ENCODE results near the gene XCL2. TPM values are rescaled to one million over a fixed set of nuclear protein-coding genes. Genes with fewer than 3 reads are reported as not detected.

Gene XCL2
- polyA plus RNA-seq, 1 donor from 2014 or later, result not detected

DNA sequence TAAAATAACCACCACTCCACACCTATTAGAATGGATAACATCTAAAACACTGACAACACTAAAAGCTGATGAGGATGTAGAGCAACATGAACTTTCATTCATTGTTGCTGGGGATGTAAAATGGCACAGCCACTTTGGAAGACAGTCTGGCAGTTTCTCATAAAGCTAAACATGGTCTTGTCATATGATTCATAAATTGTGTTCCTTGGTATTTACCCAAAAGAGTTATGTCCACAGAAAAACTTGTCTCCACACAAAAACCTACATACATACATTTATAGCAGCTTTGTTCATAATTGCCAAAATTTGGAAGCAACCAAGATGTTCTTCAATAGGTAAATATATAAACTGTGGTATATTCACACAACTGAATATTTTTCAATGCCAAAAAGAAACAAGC, 16.6 kb upstream of the XCL2 start:
- Histone ChIP-seq H3K79me2 (replicated peaks; ENCODE audit: insufficient read depth, low read length) (no peaks in the 10 kb centered on the region), H3K4me2 (ENCODE audit: low read length) (no peak overlapping the region), H3F3A (ENCODE audit: insufficient read depth, low read length, poor library complexity, severe bottlenecking) (no peaks in the 10 kb centered on the region), H3K9me3 (ENCODE audit: low read length) (no peaks in the 10 kb centered on the region), H2AFZ (ENCODE audit: low read depth, low read length) (no peak overlapping the region), H3K27me3 (ENCODE audit: insufficient read depth, low read depth, low read length) (no peaks in the 10 kb centered on the region), H3K9ac (ENCODE audit: low read length) (no peak overlapping the region), H3K36me3 (ENCODE audit: insufficient read depth, low read length) (no peaks in the 10 kb centered on the region), H4K20me1 (ENCODE audit: insufficient read depth) (no peaks in the 10 kb centered on the region), H3K9me2 (ENCODE audit: insufficient read depth, low read length) (no peaks in the 10 kb centered on the region), H3K4me3 (ENCODE audit: low read length) (no peak overlapping the region), H3K27ac (ENCODE audit: low read length) (no peak overlapping the region)
- TF ChIP-seq, protein P1, sequence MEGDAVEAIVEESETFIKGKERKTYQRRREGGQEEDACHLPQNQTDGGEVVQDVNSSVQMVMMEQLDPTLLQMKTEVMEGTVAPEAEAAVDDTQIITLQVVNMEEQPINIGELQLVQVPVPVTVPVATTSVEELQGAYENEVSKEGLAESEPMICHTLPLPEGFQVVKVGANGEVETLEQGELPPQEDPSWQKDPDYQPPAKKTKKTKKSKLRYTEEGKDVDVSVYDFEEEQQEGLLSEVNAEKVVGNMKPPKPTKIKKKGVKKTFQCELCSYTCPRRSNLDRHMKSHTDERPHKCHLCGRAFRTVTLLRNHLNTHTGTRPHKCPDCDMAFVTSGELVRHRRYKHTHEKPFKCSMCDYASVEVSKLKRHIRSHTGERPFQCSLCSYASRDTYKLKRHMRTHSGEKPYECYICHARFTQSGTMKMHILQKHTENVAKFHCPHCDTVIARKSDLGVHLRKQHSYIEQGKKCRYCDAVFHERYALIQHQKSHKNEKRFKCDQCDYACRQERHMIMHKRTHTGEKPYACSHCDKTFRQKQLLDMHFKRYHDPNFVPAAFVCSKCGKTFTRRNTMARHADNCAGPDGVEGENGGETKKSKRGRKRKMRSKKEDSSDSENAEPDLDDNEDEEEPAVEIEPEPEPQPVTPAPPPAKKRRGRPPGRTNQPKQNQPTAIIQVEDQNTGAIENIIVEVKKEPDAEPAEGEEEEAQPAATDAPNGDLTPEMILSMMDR (IDR thresholded peaks at IDR 0.05; ENCODE audit: poor library complexity, severe bottlenecking), result no peak
- TF ChIP-seq POLR2AphosphoS5 (IDR thresholded peaks at IDR 0.05) (no peak), SMC3 (conservative IDR thresholded peaks at IDR 0.05; ENCODE audit: poor library complexity) (no peak), EP300 (conservative IDR thresholded peaks at IDR 0.05; ENCODE audit: poor library complexity, severe bottlenecking) (no peak), TAF1 (IDR thresholded peaks at IDR 0.05; ENCODE audit: low read depth) (no peak)
- TF ChIP-seq, protein P2, sequence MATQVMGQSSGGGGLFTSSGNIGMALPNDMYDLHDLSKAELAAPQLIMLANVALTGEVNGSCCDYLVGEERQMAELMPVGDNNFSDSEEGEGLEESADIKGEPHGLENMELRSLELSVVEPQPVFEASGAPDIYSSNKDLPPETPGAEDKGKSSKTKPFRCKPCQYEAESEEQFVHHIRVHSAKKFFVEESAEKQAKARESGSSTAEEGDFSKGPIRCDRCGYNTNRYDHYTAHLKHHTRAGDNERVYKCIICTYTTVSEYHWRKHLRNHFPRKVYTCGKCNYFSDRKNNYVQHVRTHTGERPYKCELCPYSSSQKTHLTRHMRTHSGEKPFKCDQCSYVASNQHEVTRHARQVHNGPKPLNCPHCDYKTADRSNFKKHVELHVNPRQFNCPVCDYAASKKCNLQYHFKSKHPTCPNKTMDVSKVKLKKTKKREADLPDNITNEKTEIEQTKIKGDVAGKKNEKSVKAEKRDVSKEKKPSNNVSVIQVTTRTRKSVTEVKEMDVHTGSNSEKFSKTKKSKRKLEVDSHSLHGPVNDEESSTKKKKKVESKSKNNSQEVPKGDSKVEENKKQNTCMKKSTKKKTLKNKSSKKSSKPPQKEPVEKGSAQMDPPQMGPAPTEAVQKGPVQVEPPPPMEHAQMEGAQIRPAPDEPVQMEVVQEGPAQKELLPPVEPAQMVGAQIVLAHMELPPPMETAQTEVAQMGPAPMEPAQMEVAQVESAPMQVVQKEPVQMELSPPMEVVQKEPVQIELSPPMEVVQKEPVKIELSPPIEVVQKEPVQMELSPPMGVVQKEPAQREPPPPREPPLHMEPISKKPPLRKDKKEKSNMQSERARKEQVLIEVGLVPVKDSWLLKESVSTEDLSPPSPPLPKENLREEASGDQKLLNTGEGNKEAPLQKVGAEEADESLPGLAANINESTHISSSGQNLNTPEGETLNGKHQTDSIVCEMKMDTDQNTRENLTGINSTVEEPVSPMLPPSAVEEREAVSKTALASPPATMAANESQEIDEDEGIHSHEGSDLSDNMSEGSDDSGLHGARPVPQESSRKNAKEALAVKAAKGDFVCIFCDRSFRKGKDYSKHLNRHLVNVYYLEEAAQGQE (IDR thresholded peaks at IDR 0.05; ENCODE audit: borderline replicate concordance), result no peak

DNA sequence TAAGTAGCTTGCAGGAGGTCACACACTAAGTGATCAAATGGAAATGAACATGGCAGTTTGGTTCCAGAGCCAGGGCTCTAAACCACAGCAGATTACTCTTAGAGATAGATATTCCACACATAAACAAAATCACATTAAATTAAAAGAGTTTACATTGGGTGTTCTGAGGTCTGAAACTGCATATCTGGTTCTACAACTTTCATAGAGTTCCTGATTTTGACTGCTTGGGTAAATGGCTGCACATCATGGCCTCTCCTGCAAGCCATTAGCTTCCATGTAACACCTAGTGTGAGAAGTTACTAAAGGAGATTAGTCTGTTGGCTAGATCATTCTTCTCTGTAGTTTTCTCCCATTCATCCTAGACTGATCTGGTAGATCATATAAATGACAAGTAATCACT, 12.8 kb upstream of the XCL2 start:
- Histone ChIP-seq H3K27ac (ENCODE audit: low read length) (no peak overlapping the region), H3K9me2 (ENCODE audit: insufficient read depth, low read length) (no peaks in the 10 kb centered on the region), H4K20me1 (ENCODE audit: insufficient read depth) (no peaks in the 10 kb centered on the region), H3K27me3 (ENCODE audit: insufficient read depth, low read depth, low read length) (no peaks in the 10 kb centered on the region), H3K4me2 (ENCODE audit: low read length) (no peak overlapping the region), H2AFZ (ENCODE audit: low read depth, low read length) (no peak overlapping the region), H3K9me3 (ENCODE audit: low read length) (no peaks in the 10 kb centered on the region), H3K36me3 (ENCODE audit: insufficient read depth, low read length) (no peaks in the 10 kb centered on the region), H3K4me3 (ENCODE audit: low read length) (no peak overlapping the region), H3K79me2 (replicated peaks; ENCODE audit: insufficient read depth, low read length) (no peaks in the 10 kb centered on the region), H3F3A (ENCODE audit: insufficient read depth, low read length, poor library complexity, severe bottlenecking) (no peaks in the 10 kb centered on the region), H3K9ac (ENCODE audit: low read length) (no peak overlapping the region)
- no peak for TF ChIP-seq RAD21 (conservative IDR thresholded peaks at IDR 0.05)
- TF ChIP-seq MXI1 (conservative IDR thresholded peaks at IDR 0.05; ENCODE audit: poor library complexity, severe bottlenecking), result no peak
- TF ChIP-seq, protein P2 (IDR thresholded peaks at IDR 0.05; ENCODE audit: borderline replicate concordance), result no peak
- TF ChIP-seq, protein P1 (IDR thresholded peaks at IDR 0.05; ENCODE audit: poor library complexity, severe bottlenecking), result no peak
- TF ChIP-seq POLR2AphosphoS5 (IDR thresholded peaks at IDR 0.05), result no peak
- no peak for TF ChIP-seq EZH2 (IDR thresholded peaks at IDR 0.05; ENCODE audit: borderline replicate concordance, insufficient read depth, low read length, poor library complexity, severe bottlenecking)
- TF ChIP-seq EP300 (conservative IDR thresholded peaks at IDR 0.05; ENCODE audit: poor library complexity, severe bottlenecking), result no peak
- TF ChIP-seq TAF1 (IDR thresholded peaks at IDR 0.05; ENCODE audit: low read depth), result no peak
- no peak for TF ChIP-seq SMC3 (conservative IDR thresholded peaks at IDR 0.05; ENCODE audit: poor library complexity)

All from neural cell (in vitro differentiated cells).